Right renal cortex interstitium (tissue), 3 donors: ENCODE results near the gene GPR34. TPM values are rescaled to one million over a fixed set of nuclear protein-coding genes. Genes with fewer than 3 reads are reported as not detected.
"Not testable (repeated sequence)": the region's sequence is repeated elsewhere in the genome, so short reads cannot be mapped to it uniquely, and the experiment has no call there.

Source experiments
- DNase-seq, 3 donors: peaks; one replicate each; pipeline ENCODE4 v3.0.0-alpha.2; 2013; ENCODE audit warnings: low read depth in 3 of 3, low spot score in 2 of 3
- polyA plus RNA-seq, 3 donors: library from polyadenylated mRNA; unstranded; fragments of 120-200 nt; gene quantifications; one replicate each; pipeline ENCODE4 v1.2.1, GENCODE V29; 2013; ENCODE audit not compliant: insufficient read length in 3 of 3

GPR34 gene
- 1 to 10 TPM; 4.8 to 6.2 (median 5.4) TPM for polyA plus RNA-seq

GRCh38 chrX:41688835-41689234 lies at the start of gene GPR34:
Gene GPR34, plus strand, starts transcription at chrX:41688973. Its CDS starts 6,661 bp downstream, at chrX:41695634.
- no peak for DNase-seq

DNA sequence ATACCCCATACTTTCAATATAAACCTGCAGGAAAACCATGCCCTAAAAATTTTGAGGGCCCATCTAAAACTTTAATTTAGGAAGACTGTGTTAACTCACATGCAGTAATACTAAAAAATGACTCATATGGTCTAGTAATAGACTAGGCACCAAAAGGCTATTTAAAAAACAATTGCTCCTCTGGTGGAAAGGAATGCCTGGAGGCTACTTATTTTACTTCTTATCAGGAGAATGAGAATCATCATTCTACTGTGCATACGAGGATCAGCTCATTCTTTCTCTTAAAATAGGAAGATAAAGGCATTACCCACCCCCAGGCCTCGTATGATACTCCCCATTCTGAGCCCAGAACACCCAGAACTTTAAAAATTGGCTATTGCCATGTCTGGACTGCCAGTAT lies 42.6 kb upstream of the GPR34 start:
- DNase-seq = not testable (repeated sequence)

- no peak for DNase-seq
Observed at GRCh38 chrX:41653125-41653524, 35.6 kb upstream of the GPR34 start.

- DNase-seq = no peak
Observed at GRCh38 chrX:41655101-41655500, 33.7 kb upstream of the GPR34 start.

- no peak for DNase-seq
Observed at GRCh38 chrX:41655631-41656030, 33.1 kb upstream of the GPR34 start.

- DNase-seq = no peak
Observed at GRCh38 chrX:41661366-41662095, 27.2 kb upstream of the GPR34 start.

GRCh38 chrX:41664375-41664901 lies 24.3 kb upstream of the GPR34 start:
- DNase-seq = no peak

DNA sequence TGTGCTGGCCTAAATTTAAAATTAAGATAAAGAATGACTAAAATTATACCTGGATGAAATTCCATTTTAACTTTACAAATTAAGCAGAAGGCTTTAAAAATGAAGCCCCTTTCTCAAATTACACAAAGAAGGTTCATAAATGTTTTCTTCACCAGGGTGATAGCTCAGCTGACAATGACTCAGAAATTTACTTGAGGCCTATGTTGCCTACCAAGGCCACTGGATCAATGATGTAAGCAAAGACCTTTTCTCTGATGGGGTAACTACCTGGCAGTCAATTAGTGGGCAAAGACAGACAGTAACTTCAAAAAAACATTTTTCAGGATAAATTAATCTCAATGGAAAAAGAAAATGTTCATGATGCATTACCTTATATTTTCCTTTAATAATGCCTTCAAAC lies 23.9 kb upstream of the GPR34 start:
- DNase-seq = no peak

DNA sequence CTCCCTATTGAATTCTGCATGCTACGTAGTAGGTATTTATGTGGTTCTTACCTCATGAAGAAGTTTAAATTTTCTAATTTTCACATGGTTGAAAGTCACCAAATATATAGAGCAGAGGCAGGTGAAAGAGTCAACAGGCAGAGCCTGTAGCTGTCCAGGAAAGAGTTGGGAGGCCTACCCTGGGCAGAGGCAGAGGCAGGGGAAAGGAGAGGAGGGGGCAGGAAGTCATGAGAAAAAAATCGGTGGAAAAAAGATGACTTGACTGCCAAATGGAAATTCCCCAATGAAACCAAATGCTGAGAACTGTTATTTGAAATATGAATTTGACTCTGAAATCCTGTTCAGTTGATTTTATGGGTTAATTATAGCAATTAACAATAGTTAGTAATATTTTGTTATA lies 23.1 kb upstream of the GPR34 start:
- no peak for DNase-seq

- no peak for DNase-seq
Observed at GRCh38 chrX:41666251-41666650, 22.5 kb upstream of the GPR34 start.

DNA sequence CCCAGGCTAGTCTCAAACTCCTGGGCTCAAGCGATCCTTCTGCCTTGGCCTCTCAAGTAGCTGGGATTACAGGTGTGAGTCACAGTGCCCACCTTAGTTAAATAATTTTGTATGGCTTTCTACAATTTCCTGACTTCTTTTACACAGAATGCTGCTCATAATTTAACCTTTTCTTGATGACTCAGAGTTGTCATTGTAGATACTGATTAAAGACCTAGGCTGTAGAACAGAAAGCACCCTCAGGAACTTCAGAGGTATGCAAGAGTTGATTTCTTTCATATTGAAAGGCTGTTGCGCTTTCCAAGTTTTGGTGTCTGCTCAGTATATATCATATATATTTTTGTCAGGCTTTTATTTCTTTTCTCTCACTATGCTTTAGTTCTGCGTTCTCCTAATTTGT lies 21.1 kb upstream of the GPR34 start:
- no peak for DNase-seq

GRCh38 chrX:41670112-41670511 lies 18.7 kb upstream of the GPR34 start:
- no peak for DNase-seq

DNA sequence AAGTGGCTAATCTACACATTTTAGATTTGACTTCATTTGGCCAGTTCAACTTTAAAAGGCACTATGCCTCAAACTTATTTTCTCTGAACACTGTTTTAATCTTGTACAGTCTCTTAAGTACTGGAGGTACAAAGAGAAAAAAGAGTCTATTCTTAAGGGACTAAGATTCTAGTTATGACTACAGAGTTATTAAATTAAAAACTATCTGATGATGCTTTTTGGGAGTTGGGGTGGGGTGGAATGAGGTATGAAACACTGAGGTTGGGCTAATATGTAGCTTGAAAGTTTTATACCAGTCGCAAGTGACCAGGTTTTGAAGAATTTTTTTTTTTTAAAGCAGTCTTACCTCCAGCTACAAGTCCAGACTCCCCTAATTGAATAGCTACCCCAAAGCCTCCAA lies 17.7 kb upstream of the GPR34 start:
- no peak for DNase-seq

DNA sequence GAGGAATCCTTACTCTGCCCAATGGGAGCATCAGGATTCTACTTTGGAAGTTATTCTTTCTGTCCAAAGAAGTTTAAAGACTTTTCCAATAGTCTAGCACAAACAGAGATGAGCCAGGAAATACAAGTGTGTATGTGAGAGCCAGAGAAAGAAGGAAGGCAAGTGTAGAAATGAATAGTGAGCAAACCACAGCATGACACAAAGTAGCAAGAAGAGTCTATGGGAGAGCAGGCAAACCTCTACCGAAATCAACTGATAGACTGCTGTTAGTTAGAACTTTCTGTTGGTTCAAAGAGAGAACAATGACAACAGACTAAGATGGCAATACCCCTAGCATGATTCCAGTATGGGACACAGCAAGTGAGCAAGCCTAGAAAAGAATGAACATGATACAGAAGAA lies 16.1 kb upstream of the GPR34 start:
- DNase-seq = no peak

DNA sequence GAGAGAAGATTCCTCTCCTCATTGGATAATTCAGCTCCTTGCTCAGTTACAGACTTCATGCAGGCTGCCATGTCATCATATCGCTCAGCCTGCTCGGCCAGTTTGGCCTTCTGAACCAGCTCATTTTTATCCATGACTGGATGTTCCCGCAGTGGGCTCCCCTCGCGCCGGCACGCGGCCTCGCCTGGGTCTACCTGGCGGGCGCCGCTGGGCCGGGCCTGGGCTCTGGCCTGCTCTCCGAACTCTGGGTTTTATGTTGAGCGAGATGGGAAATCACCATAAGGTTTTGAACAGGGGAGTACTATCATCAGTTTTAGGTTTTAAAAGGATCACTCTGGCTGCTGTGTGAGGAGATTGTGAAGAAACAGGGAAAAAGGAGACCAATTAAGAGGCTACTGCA lies 12.4 kb upstream of the GPR34 start:
- not testable (repeated sequence) for DNase-seq

DNA sequence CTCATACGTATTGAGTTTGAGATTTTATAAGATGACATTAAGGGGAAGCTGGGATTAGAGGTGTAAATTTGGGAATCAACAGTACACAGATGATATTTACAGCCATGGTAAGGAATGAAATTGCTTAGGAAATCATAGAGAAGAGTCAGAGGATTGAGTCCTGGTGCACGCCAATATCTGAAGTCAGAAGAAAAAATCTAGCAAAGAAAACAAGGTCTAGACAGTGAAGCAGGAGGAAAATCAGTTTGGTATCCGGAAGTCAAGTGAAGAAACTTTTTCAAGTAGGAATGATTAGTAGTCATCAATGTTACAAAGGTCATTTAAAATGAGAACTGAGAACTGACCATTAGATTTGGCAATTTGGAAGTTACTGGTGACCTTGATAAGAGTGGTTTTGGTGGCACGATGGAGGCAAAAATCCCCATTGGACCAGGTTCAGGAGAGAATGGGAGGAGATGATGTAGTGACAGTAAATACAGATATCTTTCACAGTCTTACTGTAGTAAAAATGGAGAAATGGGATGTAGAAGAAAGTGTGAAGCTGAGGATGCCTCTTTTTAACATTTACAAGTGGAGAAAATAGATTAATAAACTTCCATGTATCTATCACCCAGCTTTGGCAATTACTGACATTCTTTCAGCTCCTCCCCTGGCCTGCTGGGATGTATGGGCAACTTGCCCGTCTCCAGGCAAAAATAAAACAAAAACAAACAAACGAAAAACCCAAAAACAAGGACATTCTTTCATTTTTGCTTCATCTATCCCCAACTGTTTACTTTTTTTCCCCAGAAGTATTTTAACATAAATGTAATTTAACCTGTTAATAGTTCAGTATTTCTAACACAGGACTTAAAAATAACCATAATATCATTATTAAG lies 11.4 kb upstream of the GPR34 start:
- DNase-seq = no peak

DNA sequence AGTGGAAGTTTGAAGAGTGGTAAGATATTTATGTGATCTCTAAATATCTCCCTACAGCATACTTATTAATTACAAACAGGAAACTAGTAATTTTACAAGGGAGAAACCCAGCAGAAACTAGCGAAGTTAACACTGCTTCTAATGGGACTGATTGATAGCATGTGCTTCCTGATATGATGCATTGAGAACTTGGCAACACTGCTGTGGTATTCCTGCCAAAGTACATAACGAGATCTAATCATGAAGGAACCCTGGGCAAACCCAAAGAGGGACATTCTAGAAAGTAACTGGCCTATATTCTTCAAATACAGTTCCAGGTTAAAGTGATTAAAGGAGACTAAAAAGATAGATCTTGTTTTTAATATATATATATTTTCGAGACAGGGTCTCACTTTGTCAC lies 4.6 kb upstream of the GPR34 start:
- no peak for DNase-seq

DNA sequence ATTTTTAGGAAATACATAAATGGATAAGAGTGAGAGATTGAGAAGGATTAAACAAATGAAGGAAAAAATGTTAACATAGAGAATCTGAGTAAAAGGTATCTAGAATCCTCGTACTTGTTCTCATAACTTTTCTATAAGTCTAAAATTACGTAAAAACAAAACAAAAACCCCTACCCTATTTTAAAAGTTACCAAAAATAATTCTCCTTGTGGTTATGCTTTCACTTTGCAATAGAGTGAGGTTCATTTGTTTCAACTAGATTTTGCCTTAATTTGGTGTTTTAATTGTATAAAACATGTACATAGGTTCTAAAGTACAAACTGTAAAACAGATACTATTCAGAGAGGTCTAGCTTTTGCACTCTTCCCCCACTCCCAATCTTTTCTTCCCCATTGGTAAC lies 3.8 kb upstream of the GPR34 start:
- DNase-seq = no peak

- no peak for DNase-seq
Observed at GRCh38 chrX:41686788-41687187, 2.0 kb upstream of the GPR34 start.

- DNase-seq = no peak
Observed at GRCh38 chrX:41688156-41688555, 617 bp upstream of the GPR34 start.

DNA sequence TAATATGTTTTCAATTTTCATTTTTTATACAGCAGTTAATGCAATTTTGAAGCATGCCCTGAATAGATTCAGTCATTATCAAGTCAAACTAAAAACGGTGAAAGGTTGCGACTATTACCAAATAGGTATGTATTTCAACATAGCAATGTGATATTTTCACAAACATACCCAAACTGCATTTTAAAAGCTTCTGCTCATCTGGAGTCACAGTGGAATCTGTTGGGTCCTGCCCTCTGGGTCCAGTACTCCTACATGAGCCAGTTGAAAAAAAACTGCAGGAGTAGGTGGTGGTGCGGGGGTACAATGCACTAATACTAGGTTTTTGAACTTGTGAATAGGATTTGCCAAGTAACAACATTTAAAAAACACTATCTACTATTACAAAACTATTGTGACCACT lies 938 bp downstream of the GPR34 start:
- DNase-seq = no peak
